ENCODE results near the gene EIF4H. TPM values are rescaled to one million over a fixed set of nuclear protein-coding genes. Genes with fewer than 3 reads are reported as not detected.

Gene EIF4H
- total RNA-seq, 1 donor = 295 TPM

DNA sequence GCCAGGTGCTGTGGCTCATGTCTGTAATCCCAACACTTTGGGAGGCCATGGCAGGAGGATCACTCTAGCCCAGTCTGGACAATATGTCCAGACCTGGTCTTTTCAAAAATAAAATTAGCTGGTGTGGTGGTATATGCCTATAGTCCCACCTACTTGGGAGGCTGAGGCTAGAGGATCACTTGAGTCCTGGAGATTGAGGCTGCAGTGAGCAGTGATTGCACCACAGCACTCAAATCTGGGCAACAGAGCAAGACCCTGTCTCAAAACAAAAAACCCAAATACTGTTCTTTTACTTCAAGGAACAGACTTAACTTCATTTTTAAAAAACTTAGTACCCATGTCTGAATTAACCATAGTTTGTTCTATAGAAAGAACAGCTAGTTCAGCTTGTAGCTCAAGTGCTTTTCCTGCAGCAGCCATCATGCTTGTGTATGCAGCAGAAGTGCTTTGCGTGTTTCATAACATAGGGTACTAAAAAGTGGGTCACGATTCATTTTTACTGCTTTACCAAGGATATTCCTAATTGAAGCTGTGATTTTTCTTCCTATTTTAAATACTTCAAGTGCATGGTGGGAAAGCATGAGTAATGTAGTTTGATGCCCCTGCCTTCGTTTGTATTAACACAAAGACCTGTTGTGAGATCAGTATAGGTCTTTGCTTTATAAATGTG is 5.9 kb downstream of the EIF4H start:
- peaks cover 43% of the 10 kb centered on the region for H3K4me1 ChIP-seq (ENCODE audit: insufficient read depth, low read length)

DNA sequence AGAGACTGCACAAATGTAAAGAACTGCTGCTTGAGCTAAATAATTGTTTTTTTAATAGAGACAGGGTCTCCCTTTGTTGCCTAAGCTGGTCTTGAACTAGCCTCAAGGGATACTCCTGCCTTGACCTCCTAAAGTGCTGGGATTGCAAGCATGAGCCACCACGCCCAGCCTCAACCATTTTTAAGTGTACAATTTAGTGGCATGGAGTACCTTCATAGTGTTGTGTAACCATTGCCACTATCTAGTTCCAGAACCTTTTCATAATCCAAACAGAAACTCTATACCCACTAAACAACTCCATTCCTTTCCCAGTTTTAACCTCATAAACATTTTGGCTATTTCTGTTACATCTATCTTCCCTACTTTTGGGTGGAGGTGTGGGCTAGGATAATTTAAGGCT is 6.7 kb downstream of the EIF4H start:
- Histone ChIP-seq H4K20me1 (ENCODE audit: insufficient read depth, low read length) (peaks cover 93% of the 10 kb centered on the region), H3K4me2 (ENCODE audit: insufficient read depth, low read length) (no peak overlapping the region), H3K4me1 (ENCODE audit: insufficient read depth, low read length) (peaks cover 42% of the 10 kb centered on the region), H3K27me3 (ENCODE audit: insufficient read depth, low read length) (no peaks in the 10 kb centered on the region), H3K79me2 (ENCODE audit: insufficient read depth, low read length) (peaks cover 100% of the 10 kb centered on the region), H3K27ac (ENCODE audit: low read depth, low read length) (no peak overlapping the region), H3K9me3 (ENCODE audit: low read depth, low read length) (no peaks in the 10 kb centered on the region), H3K36me3 (ENCODE audit: insufficient read depth, low read length) (peaks cover 44% of the 10 kb centered on the region), H2AFZ (ENCODE audit: low read length) (no peak overlapping the region), H3K4me3 (ENCODE audit: insufficient read depth, low read length) (no peak overlapping the region)
- DNase-seq (ENCODE audit: insufficient read length, low spot score, missing footprints) = no peak
- TF ChIP-seq, protein P1, sequence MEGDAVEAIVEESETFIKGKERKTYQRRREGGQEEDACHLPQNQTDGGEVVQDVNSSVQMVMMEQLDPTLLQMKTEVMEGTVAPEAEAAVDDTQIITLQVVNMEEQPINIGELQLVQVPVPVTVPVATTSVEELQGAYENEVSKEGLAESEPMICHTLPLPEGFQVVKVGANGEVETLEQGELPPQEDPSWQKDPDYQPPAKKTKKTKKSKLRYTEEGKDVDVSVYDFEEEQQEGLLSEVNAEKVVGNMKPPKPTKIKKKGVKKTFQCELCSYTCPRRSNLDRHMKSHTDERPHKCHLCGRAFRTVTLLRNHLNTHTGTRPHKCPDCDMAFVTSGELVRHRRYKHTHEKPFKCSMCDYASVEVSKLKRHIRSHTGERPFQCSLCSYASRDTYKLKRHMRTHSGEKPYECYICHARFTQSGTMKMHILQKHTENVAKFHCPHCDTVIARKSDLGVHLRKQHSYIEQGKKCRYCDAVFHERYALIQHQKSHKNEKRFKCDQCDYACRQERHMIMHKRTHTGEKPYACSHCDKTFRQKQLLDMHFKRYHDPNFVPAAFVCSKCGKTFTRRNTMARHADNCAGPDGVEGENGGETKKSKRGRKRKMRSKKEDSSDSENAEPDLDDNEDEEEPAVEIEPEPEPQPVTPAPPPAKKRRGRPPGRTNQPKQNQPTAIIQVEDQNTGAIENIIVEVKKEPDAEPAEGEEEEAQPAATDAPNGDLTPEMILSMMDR (IDR thresholded peaks at IDR 0.05; ENCODE audit: extremely low read depth, low read depth, low read length) = no peak

More for the DNA sequence above, 5.9 kb downstream of the EIF4H start:
- Histone ChIP-seq H4K20me1 (ENCODE audit: insufficient read depth, low read length) (peaks cover 93% of the 10 kb centered on the region), H3K9me3 (ENCODE audit: low read depth, low read length) (no peaks in the 10 kb centered on the region), H3K27me3 (ENCODE audit: insufficient read depth, low read length) (no peaks in the 10 kb centered on the region), H3K79me2 (ENCODE audit: insufficient read depth, low read length) (peaks cover 100% of the 10 kb centered on the region), H3K36me3 (ENCODE audit: insufficient read depth, low read length) (peaks cover 44% of the 10 kb centered on the region), H3K4me2 (ENCODE audit: insufficient read depth, low read length) (no peak overlapping the region), H2AFZ (ENCODE audit: low read length) (no peak overlapping the region), H3K27ac (ENCODE audit: low read depth, low read length) (no peak overlapping the region), H3K4me3 (ENCODE audit: insufficient read depth, low read length) (no peak overlapping the region)
- no peak for DNase-seq (ENCODE audit: insufficient read length, low spot score, missing footprints)
- TF ChIP-seq, protein P1 (IDR thresholded peaks at IDR 0.05; ENCODE audit: extremely low read depth, low read depth, low read length) = no peak

DNA sequence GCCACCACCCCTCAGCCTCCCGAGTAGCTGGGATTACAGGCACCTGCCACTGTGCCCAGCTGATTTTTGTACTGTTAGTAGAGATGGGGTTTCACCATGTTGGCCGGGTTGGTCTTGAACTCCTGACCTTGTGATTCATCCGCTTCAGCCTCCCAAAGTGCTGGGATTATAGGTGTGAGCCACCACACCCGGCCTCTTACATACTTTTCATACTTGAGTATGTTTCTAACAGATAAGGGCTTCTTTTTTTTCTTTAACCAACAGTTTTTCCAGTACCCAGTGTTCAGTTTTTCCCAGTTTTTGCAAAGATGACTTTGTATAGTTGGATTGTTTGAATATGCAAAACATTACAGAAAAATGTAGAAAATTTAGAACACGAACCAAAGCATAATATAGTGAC is 7.7 kb downstream of the EIF4H start:
- Histone ChIP-seq H2AFZ (ENCODE audit: low read length) (no peak overlapping the region), H3K27me3 (ENCODE audit: insufficient read depth, low read length) (no peaks in the 10 kb centered on the region), H4K20me1 (ENCODE audit: insufficient read depth, low read length) (peaks cover 94% of the 10 kb centered on the region), H3K4me3 (ENCODE audit: insufficient read depth, low read length) (no peak overlapping the region), H3K9me3 (ENCODE audit: low read depth, low read length) (no peaks in the 10 kb centered on the region), H3K36me3 (ENCODE audit: insufficient read depth, low read length) (peaks cover 36% of the 10 kb centered on the region), H3K4me1 (ENCODE audit: insufficient read depth, low read length) (peaks cover 34% of the 10 kb centered on the region), H3K79me2 (ENCODE audit: insufficient read depth, low read length) (peaks cover 100% of the 10 kb centered on the region), H3K4me2 (ENCODE audit: insufficient read depth, low read length) (no peak overlapping the region), H3K27ac (ENCODE audit: low read depth, low read length) (no peak overlapping the region)
- TF ChIP-seq, protein P1 (IDR thresholded peaks at IDR 0.05; ENCODE audit: extremely low read depth, low read depth, low read length) = no peak
- DNase-seq (ENCODE audit: insufficient read length, low spot score, missing footprints) = no peak

DNA sequence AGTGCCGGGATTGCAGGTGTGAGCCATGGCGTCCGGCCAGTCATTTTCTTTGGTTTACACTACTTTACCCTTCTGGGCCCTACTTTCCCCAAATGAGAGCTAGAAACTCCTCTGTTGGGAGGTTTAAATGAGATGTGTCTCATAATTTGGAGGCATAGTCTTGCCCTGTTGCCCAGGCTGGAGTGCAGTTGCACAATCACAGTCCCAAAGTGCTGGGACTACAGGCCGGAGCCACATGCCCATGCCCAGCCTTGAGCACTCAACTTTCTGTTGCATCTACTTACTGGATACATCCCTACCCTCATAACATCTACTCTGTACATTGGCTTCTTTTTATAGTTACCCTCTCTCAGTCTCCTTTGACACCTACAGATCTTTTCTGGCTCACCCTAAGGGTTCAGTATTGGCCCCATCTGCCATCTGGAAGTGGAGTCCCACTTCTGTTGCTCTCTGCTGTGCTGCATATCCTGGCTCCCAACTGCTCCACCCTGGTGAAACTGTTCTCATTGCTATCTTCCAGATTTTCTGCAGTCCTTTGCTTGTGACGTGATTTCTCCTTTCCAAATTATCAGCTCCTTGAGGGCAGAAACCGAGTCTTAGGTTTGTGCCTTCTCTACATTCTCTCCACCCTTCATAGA is 8.4 kb downstream of the EIF4H start:
- Histone ChIP-seq H3K27me3 (ENCODE audit: insufficient read depth, low read length) (no peaks in the 10 kb centered on the region), H3K4me2 (ENCODE audit: insufficient read depth, low read length) (no peak overlapping the region), H3K36me3 (ENCODE audit: insufficient read depth, low read length) (peaks cover 36% of the 10 kb centered on the region), H3K9me3 (ENCODE audit: low read depth, low read length) (no peaks in the 10 kb centered on the region), H3K79me2 (ENCODE audit: insufficient read depth, low read length) (peaks cover 100% of the 10 kb centered on the region), H3K4me3 (ENCODE audit: insufficient read depth, low read length) (no peak overlapping the region), H2AFZ (ENCODE audit: low read length) (no peak overlapping the region), H3K27ac (ENCODE audit: low read depth, low read length) (no peak overlapping the region), H4K20me1 (ENCODE audit: insufficient read depth, low read length) (peaks cover 95% of the 10 kb centered on the region), H3K4me1 (ENCODE audit: insufficient read depth, low read length) (peaks cover 36% of the 10 kb centered on the region)
- no peak for DNase-seq (ENCODE audit: insufficient read length, low spot score, missing footprints)
- TF ChIP-seq, protein P1 (IDR thresholded peaks at IDR 0.05; ENCODE audit: extremely low read depth, low read depth, low read length) = no peak

Data from osteoblast (primary cell).